ENCODE measurements around the gene RADIL.

Gene RADIL, protein sequence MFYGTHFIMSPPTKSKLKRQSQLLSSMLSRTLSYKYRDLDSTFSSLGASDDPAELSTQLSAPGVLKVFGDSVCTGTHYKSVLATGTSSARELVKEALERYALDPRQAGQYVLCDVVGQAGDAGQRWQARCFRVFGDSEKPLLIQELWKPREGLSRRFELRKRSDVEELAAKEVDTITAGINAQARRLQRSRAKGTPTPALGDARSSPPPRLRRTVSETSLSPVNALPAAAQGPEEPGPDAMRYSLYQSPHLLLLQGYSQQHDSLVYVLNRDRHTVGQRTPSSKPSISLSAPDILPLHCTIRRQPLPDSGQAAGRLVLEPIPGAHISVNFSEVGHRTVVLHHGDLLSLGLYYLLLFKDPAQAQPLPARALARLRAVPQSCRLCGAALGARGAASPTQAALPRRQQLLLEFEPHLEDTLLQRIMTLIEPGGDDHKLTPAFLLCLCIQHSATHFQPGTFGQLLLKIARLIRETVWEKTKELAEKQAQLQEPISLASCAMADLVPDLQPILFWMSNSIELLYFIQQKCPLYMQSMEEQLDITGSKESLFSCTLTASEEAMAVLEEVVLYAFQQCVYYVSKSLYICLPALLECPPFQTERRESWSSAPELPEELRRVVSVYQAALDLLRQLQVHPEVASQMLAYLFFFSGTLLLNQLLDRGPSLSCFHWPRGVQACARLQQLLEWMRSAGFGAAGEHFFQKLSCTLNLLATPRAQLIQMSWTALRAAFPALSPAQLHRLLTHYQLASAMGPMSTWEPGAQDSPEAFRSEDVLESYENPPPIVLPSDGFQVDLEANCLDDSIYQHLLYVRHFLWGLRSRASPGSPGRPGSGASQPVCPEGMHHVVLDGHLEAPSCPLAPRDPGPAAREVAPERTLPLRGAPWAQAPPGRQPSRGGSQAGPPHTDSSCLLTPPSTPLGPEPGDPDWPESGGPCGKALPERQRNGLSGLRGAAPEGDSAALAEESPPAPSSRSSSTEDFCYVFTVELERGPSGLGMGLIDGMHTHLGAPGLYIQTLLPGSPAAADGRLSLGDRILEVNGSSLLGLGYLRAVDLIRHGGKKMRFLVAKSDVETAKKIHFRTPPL

GRCh38 chr7:4883372-4884144 lies at the start of gene RADIL:
TSS of gene RADIL (minus strand) at chr7:4883716. CDS start at chr7:4878139, 5,577 bp downstream.
- H3K27ac ChIP-seq (ENCODE audit: low read depth in 2 of 2, low read length in 2 of 2) = peak within 1 kb of the TSS; percentile 4 to 70
- peak within 1 kb of the TSS; percentile 48 to 61 for H3K4me3 ChIP-seq (ENCODE audit: low read length in 2 of 2)
- no peaks in the 10 kb centered on the region for H3K36me3 ChIP-seq (ENCODE audit: control insufficient read depth in 2 of 2, insufficient read depth in 2 of 2, low read length in 2 of 2)
- H3K9ac ChIP-seq (ENCODE audit: low read depth in 1 of 2, low read length in 2 of 2) = peak within 1 kb of the TSS in 1 of 2 donors; percentile 9
- peaks cover 0 to 5% of the 10 kb centered on the region in 2 donors for H3K4me1 ChIP-seq (ENCODE audit: control insufficient read depth in 2 of 2, insufficient read depth in 2 of 2, low read length in 2 of 2)
- H3K27me3 ChIP-seq (ENCODE audit: control insufficient read depth in 2 of 2, insufficient read depth in 2 of 2, low read length in 2 of 2) = peaks cover 0 to 5% of the 10 kb centered on the region in 2 donors
- no peaks in the 10 kb centered on the region for H3K9me3 ChIP-seq (ENCODE audit: control insufficient read depth in 2 of 2, low read length in 2 of 2)

- peaks cover 2 to 5% of the 10 kb centered on the region in 2 donors for H3K27me3 ChIP-seq (ENCODE audit: control insufficient read depth in 2 of 2, insufficient read depth in 2 of 2, low read length in 2 of 2)
- H3K9me3 ChIP-seq (ENCODE audit: control insufficient read depth in 2 of 2, low read length in 2 of 2) = no peaks in the 10 kb centered on the region
- no peaks in the 10 kb centered on the region for H3K4me1 ChIP-seq (ENCODE audit: control insufficient read depth in 2 of 2, insufficient read depth in 2 of 2, low read length in 2 of 2)
- no peaks in the 10 kb centered on the region for H3K36me3 ChIP-seq (ENCODE audit: control insufficient read depth in 2 of 2, insufficient read depth in 2 of 2, low read length in 2 of 2)
- H3K27ac ChIP-seq (ENCODE audit: low read depth in 2 of 2, low read length in 2 of 2) = no peak overlapping the region
- no peak overlapping the region for H3K9ac ChIP-seq (ENCODE audit: low read depth in 1 of 2, low read length in 2 of 2)
- no peak overlapping the region for H3K4me3 ChIP-seq (ENCODE audit: low read length in 2 of 2)
Observed at GRCh38 chr7:4931943-4932342, 48.4 kb upstream of the RADIL start.

DNA sequence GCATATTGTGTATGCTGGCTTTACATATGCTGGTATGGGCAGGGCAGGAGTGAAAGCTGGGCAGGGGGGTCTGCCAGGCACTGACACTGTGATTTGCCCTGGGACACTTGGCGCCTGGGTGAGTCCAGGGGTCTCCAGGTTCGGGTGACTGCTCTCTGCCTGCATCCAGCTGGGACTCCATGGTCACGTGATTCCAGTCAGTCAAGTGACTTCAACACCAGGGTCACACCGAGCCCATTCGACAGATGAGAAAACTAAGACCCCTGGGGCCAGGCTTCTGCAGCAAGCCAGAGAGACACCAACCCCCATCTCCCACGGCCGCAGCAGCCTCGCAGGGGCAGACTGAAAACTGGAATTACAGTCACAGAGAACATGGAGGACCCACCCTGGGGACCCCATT lies 45.5 kb upstream of the RADIL start:
- Histone ChIP-seq H3K36me3 (ENCODE audit: control insufficient read depth in 2 of 2, insufficient read depth in 2 of 2, low read length in 2 of 2) (no peaks in the 10 kb centered on the region), H3K9me3 (ENCODE audit: control insufficient read depth in 2 of 2, low read length in 2 of 2) (no peaks in the 10 kb centered on the region), H3K27ac (ENCODE audit: low read depth in 2 of 2, low read length in 2 of 2) (no peak overlapping the region), H3K27me3 (ENCODE audit: control insufficient read depth in 2 of 2, insufficient read depth in 2 of 2, low read length in 2 of 2) (peaks cover 0 to 5% of the 10 kb centered on the region in 2 donors), H3K4me1 (ENCODE audit: control insufficient read depth in 2 of 2, insufficient read depth in 2 of 2, low read length in 2 of 2) (no peaks in the 10 kb centered on the region), H3K4me3 (ENCODE audit: low read length in 2 of 2) (no peak overlapping the region), H3K9ac (ENCODE audit: low read depth in 1 of 2, low read length in 2 of 2) (no peak overlapping the region)

DNA sequence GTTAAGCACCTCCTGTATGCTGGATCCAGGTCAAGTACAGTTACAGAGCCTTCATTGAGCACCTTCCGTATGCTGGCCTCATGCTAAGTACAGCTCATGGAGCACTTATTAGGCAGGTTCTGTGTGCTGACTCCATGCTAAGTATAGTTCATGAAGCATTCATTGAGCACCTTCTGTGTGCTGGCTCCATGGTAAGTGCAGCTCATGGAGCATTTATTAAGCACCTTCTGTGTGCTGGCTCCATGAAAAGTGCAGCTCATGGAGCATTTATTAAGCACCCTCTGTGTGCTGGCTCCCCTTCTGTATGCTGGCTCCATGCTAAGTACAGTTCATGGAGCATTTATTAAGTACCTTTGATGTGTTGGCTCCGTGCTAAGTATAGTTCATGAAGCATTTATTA lies 44.9 kb upstream of the RADIL start:
- Histone ChIP-seq H3K27me3 (ENCODE audit: control insufficient read depth in 2 of 2, insufficient read depth in 2 of 2, low read length in 2 of 2) (peaks cover 0 to 5% of the 10 kb centered on the region in 2 donors), H3K9ac (ENCODE audit: low read depth in 1 of 2, low read length in 2 of 2) (no peak overlapping the region), H3K36me3 (ENCODE audit: control insufficient read depth in 2 of 2, insufficient read depth in 2 of 2, low read length in 2 of 2) (no peaks in the 10 kb centered on the region), H3K9me3 (ENCODE audit: control insufficient read depth in 2 of 2, low read length in 2 of 2) (no peaks in the 10 kb centered on the region), H3K4me3 (ENCODE audit: low read length in 2 of 2) (no peak overlapping the region), H3K27ac (ENCODE audit: low read depth in 2 of 2, low read length in 2 of 2) (no peak overlapping the region), H3K4me1 (ENCODE audit: control insufficient read depth in 2 of 2, insufficient read depth in 2 of 2, low read length in 2 of 2) (no peaks in the 10 kb centered on the region)

- H3K9ac ChIP-seq (ENCODE audit: low read depth in 1 of 2, low read length in 2 of 2) = no peak overlapping the region
- H3K4me1 ChIP-seq (ENCODE audit: control insufficient read depth in 2 of 2, insufficient read depth in 2 of 2, low read length in 2 of 2) = no peaks in the 10 kb centered on the region
- H3K36me3 ChIP-seq (ENCODE audit: control insufficient read depth in 2 of 2, insufficient read depth in 2 of 2, low read length in 2 of 2) = no peaks in the 10 kb centered on the region
- no peaks in the 10 kb centered on the region for H3K9me3 ChIP-seq (ENCODE audit: control insufficient read depth in 2 of 2, low read length in 2 of 2)
- H3K4me3 ChIP-seq (ENCODE audit: low read length in 2 of 2) = no peak overlapping the region
- no peaks in the 10 kb centered on the region for H3K27me3 ChIP-seq (ENCODE audit: control insufficient read depth in 2 of 2, insufficient read depth in 2 of 2, low read length in 2 of 2)
- H3K27ac ChIP-seq (ENCODE audit: low read depth in 2 of 2, low read length in 2 of 2) = no peak overlapping the region
Observed at GRCh38 chr7:4919969-4920766, 36.7 kb upstream of the RADIL start.

DNA sequence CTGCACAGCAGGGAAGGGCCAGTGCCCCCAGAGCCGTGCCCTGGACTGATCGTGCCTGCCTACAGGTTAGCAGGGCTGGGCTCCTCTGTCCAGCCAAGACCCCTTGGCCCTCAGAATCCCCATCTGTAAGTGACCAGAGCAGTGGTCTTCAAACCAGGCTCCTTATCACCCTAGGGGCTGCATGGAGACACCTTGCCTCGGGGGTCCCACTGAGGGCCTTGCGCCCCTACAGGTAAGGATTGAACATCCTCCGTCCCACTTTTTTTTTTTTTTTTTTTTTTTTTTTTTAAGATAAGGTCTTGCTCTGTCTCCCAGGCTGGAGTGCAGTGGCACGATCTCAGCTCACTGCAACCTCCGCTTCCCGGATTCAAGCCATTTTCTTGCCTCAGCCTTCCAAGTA lies 32.6 kb upstream of the RADIL start:
- Histone ChIP-seq H3K27ac (ENCODE audit: low read depth in 2 of 2, low read length in 2 of 2) (no peak overlapping the region), H3K36me3 (ENCODE audit: control insufficient read depth in 2 of 2, insufficient read depth in 2 of 2, low read length in 2 of 2) (no peaks in the 10 kb centered on the region), H3K9me3 (ENCODE audit: control insufficient read depth in 2 of 2, low read length in 2 of 2) (no peaks in the 10 kb centered on the region), H3K4me1 (ENCODE audit: control insufficient read depth in 2 of 2, insufficient read depth in 2 of 2, low read length in 2 of 2) (no peaks in the 10 kb centered on the region), H3K9ac (ENCODE audit: low read depth in 1 of 2, low read length in 2 of 2) (no peak overlapping the region), H3K27me3 (ENCODE audit: control insufficient read depth in 2 of 2, insufficient read depth in 2 of 2, low read length in 2 of 2) (no peaks in the 10 kb centered on the region), H3K4me3 (ENCODE audit: low read length in 2 of 2) (no peak overlapping the region)

GRCh38 chr7:4911111-4911828 lies 27.8 kb upstream of the RADIL start:
- H3K9me3 ChIP-seq (ENCODE audit: control insufficient read depth in 2 of 2, low read length in 2 of 2) = no peaks in the 10 kb centered on the region
- H3K27me3 ChIP-seq (ENCODE audit: control insufficient read depth in 2 of 2, insufficient read depth in 2 of 2, low read length in 2 of 2) = no peaks in the 10 kb centered on the region
- H3K4me1 ChIP-seq (ENCODE audit: control insufficient read depth in 2 of 2, insufficient read depth in 2 of 2, low read length in 2 of 2) = no peaks in the 10 kb centered on the region
- no peaks in the 10 kb centered on the region for H3K36me3 ChIP-seq (ENCODE audit: control insufficient read depth in 2 of 2, insufficient read depth in 2 of 2, low read length in 2 of 2)
- no peak overlapping the region for H3K27ac ChIP-seq (ENCODE audit: low read depth in 2 of 2, low read length in 2 of 2)
- H3K4me3 ChIP-seq (ENCODE audit: low read length in 2 of 2) = no peak overlapping the region
- no peak overlapping the region for H3K9ac ChIP-seq (ENCODE audit: low read depth in 1 of 2, low read length in 2 of 2)

GRCh38 chr7:4906682-4907081 lies 23.2 kb upstream of the RADIL start:
- Histone ChIP-seq H3K27ac (ENCODE audit: low read depth in 2 of 2, low read length in 2 of 2) (no peak overlapping the region), H3K27me3 (ENCODE audit: control insufficient read depth in 2 of 2, insufficient read depth in 2 of 2, low read length in 2 of 2) (no peaks in the 10 kb centered on the region), H3K4me3 (ENCODE audit: low read length in 2 of 2) (no peak overlapping the region), H3K9ac (ENCODE audit: low read depth in 1 of 2, low read length in 2 of 2) (no peak overlapping the region), H3K4me1 (ENCODE audit: control insufficient read depth in 2 of 2, insufficient read depth in 2 of 2, low read length in 2 of 2) (no peaks in the 10 kb centered on the region), H3K36me3 (ENCODE audit: control insufficient read depth in 2 of 2, insufficient read depth in 2 of 2, low read length in 2 of 2) (no peaks in the 10 kb centered on the region), H3K9me3 (ENCODE audit: control insufficient read depth in 2 of 2, low read length in 2 of 2) (no peaks in the 10 kb centered on the region)

DNA sequence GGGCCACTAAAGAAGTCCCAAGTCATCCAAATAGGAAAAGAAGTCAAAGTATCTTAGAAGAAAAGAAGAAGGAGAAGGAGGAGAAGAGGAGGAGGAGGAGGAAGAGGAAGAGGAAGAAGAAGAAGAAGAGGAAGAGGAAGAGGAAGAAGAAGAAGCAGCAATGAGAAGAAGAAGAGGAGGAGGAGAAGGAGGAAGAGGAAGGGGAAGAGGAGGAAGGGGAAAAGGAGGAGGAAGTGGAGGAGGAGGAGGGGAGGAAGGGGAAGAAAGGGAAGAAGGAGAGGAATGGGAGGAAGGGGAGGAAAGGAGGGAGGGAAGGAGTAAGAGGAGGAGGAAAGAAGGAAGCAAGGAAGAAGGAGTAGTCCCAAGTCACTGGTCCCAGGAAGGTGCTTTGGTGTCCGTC lies 21.7 kb upstream of the RADIL start:
- Histone ChIP-seq H3K9ac (ENCODE audit: low read depth in 1 of 2, low read length in 2 of 2) (no peak overlapping the region), H3K4me3 (ENCODE audit: low read length in 2 of 2) (no peak overlapping the region), H3K9me3 (ENCODE audit: control insufficient read depth in 2 of 2, low read length in 2 of 2) (no peaks in the 10 kb centered on the region), H3K27ac (ENCODE audit: low read depth in 2 of 2, low read length in 2 of 2) (no peak overlapping the region), H3K27me3 (ENCODE audit: control insufficient read depth in 2 of 2, insufficient read depth in 2 of 2, low read length in 2 of 2) (no peaks in the 10 kb centered on the region), H3K36me3 (ENCODE audit: control insufficient read depth in 2 of 2, insufficient read depth in 2 of 2, low read length in 2 of 2) (no peaks in the 10 kb centered on the region), H3K4me1 (ENCODE audit: control insufficient read depth in 2 of 2, insufficient read depth in 2 of 2, low read length in 2 of 2) (no peaks in the 10 kb centered on the region)

All from mucosa of rectum (tissue), 2 donors.